Epithelial cell of esophagus (primary cell): Measurements from ENCODE around the gene IL11RA.

ENCODE experiments used
- DNase-seq: peaks from one replicate; pipeline ENCODE4 v3.0.0; 2010; ENCODE audit warnings: low read depth
- H3K4me3 ChIP-seq: 2 replicates; pipeline ENCODE4 v1.5.1; 2011; ENCODE audit warnings: mild to moderate bottlenecking, low read length, control low read depth
- CTCF ChIP-seq: IDR thresholded peaks from 2 replicates; pipeline ENCODE4 v1.5.1; 2011; ENCODE audit warnings: low read depth, mild to moderate bottlenecking, low read length, control low read depth, inconsistent platforms; ENCODE audit not compliant: insufficient read depth; ENCODE audit errors: missing control alignments

IL11RA gene

GRCh38 chr9:34686732-34687131 lies 34.7 kb downstream of the IL11RA start:
- H3K4me3 ChIP-seq: no peak overlapping the region
- TF ChIP-seq CTCF: no peak
- DNase-seq: no peak

- no peak for DNase-seq
- H3K4me3 ChIP-seq: no peak overlapping the region
- no peak for TF ChIP-seq CTCF
Observed at GRCh38 chr9:34687276-34688030, 35.5 kb downstream of the IL11RA start.

DNA sequence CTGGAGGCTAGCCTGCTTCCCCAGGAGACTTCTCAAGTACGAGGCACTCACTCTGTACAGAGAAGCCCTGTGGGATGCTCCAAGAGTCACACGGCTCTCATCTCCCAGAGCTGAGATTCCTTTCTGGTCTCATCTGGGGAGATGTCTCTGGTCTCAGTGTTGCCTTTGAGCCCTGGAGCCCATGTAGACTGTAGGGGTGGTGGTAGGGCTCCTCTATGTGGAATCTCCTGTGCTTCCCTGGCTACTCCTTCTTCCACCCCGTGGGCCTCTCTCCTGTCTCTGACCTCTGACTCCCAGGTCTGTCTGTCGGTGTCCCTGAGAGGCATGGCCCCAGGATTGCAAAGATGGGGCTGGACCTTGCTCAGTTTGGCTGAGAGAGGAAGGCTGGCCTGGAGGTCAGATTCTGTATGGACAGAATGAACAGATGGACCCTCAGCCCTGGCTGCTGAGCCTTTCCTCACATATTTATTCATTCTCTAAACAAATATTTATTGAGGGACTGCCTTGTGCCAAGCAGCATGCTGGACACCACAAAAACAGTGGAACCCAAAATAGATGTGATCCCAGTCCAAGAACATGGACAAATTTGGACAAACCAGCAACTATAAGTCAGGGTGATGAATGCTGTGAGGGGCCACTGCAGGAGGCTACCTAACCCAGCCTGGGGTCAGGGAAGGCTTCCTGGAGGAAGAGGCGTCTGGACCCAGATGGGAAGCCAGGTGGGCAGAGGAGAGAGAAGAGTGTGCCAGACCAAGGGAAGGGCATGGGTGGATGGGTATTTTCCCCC lies 36.5 kb downstream of the IL11RA start:
- no peak for TF ChIP-seq CTCF
- no peak overlapping the region for H3K4me3 ChIP-seq
- DNase-seq: no peak

GRCh38 chr9:34689116-34689470 lies 37.1 kb downstream of the IL11RA start:
- H3K4me3 ChIP-seq: no peak overlapping the region
- no peak for DNase-seq
- no peak for TF ChIP-seq CTCF

DNA sequence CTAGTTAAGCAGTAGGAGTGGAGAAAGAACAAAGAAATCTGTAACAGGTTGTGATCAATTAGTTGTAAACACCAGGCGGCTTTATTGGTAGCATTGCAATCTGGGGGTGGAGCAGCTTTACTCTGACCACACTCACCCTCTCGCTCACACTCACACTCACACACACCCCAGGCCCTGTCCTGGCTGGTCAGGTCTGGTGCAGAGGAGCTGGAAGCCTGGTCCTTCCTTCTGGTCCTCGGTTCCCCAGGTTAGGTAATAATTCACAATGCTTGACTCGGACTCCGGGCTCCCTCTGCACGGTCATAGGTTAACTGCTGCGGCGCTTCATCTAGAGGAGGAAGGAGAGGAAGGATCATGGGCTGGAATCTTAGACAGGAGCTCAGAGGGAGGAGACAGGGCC lies 37.5 kb downstream of the IL11RA start:
- TF ChIP-seq CTCF: no peak
- no peak overlapping the region for H3K4me3 ChIP-seq
- DNase-seq: no peak

GRCh38 chr9:34690983-34691935 lies 39.3 kb downstream of the IL11RA start, which contains the start of gene CCL19:
Gene CCL19, minus strand, starts transcription at chr9:34691276. Its CDS starts 137 bp downstream, at chr9:34691139.
- TF ChIP-seq CTCF: no peak
- no peak within 1 kb of the TSS for H3K4me3 ChIP-seq
- no peak for DNase-seq
